Pancreas (tissue), 10 donors: Measurements from ENCODE around the gene DUOXA2. TPM values are rescaled to one million over a fixed set of nuclear protein-coding genes. Genes with fewer than 3 reads are reported as not detected.
"Not testable (repeated sequence)": the region's sequence is repeated elsewhere in the genome, so short reads cannot be mapped to it uniquely, and the experiment has no call there.

Experiments used
- ATAC-seq, 4 donors: fragments of 200-7000 bp; cut with Tn5 transposase; one replicate each; pipeline versions ENCODE4 v1.8.0 to v1.9.1; 2020; ENCODE audit warnings: mild to moderate bottlenecking in 4 of 4, moderate library complexity in 4 of 4
- DNase-seq, 6 donors: peaks; one replicate each; pipeline ENCODE4 v3.0.0-alpha.2; 2020
- FAIRE-seq: peaks from 2 replicates; lab custom pipeline; 2012; peaks lifted over from hg19 to GRCh38; lab: Jason Lieb, UNC
- H3K27ac ChIP-seq, 4 donors: fragments of 200-600 bp; sonication (generic); 1 replicate in 3 of 4; 2 replicates in 1 of 4; pipeline versions ENCODE4 v1.5.0 to v1.8.0; 2020
- H3K27me3 ChIP-seq, 4 donors: fragments of 200-600 bp; one replicate each; pipeline ENCODE4 v1.8.0; 2021
- H3K36me3 ChIP-seq, 3 donors: fragments of 200-600 bp; sonication (generic) in 1 of 3; one replicate each; pipeline versions ENCODE4 v1.5.0 to v1.8.0; 2020 to 2021
- H3K4me1 ChIP-seq, 3 donors: fragments of 200-600 bp; one replicate each; pipeline ENCODE4 v1.8.0; 2021
- H3K4me3 ChIP-seq, 4 donors: fragments of 200-600 bp; sonication (generic) in 2 of 4; one replicate each; pipeline versions ENCODE4 v1.5.0 to v1.8.0; 2020 to 2021
- H3K9me3 ChIP-seq, 4 donors: fragments of 200-600 bp; one replicate each; pipeline ENCODE4 v1.8.0; 2021
- WGBS, 2 donors: extraction: QIAGEN DNeasy Blood & Tissue Kit; methylation state at CpG; one replicate each; pipeline ENCODE4 v1.1.7; 2013; 5-methylcytosine and 5-hydroxymethylcytosine counted together
- intact Hi-C, 3 donors: fragments of 100-400 bp; cut with DNase I; formaldehyde crosslinking; loops; one replicate each; pipeline versions ENCODE4 v1.11.1 to v1.14.2; 2022
- polyA plus RNA-seq, 2 donors: library from polyadenylated mRNA; stranded (reverse); fragments of 200-250 nt; gene quantifications; one replicate each; pipeline ENCODE4 v1.2.3, GENCODE V29; 2013
- total RNA-seq, 6 donors: library from RNA; stranded (reverse); fragmentation: NEBNext Ultra II Directional in 4 of 6; extraction: Animal tissue kit (Norgen Biotek cat#: 25700) in 4 of 6; gene quantifications; one replicate each; pipeline versions ENCODE4 v1.2.1 to v1.2.4, GENCODE V29; 2021 to 2023
- TF ChIP-seq, protein P1 (sequence below), 4 donors: fragments of 200-600 bp; sonication (generic) in 3 of 4; IDR thresholded peaks; one replicate each; pipeline versions ENCODE4 v1.5.0 to v1.8.0; 2021; ENCODE audit warnings: antibody characterized with exemption in 4 of 4
- donor health status: healthy with polysubstance abuse.
- donor health status: DM: no; HTN: no; CAD: no; lungs with moderate emphysema.
- donor health status: DM: no; HTN: no; CAD: no.
- donor health status: control.
- donor health status: control.
- donor health status: Bipolar disorder and iron deficiency.
- donor health status: DM: yes; HTN: yes; CAD: no.
- donor health status: DM: no; HTN: no; CAD: no.
- donor health status: DM: no; HTN: no; CAD: no.
- donor health status: DM: yes; HTN: yes; CAD: no.

DUOXA2 gene
- total and polyA plus RNA-seq, 8 donors = 0.16 to 17.0 (median 0.43) TPM; not detected in 3

- 83 to 91% methylated on average over 5 of the region's 5 CpGs for WGBS, 2 donors
- Histone ChIP-seq H3K9me3 (no peaks in the 10 kb centered on the region), H3K4me3 (no peak overlapping the region), H3K36me3 (no peaks in the 10 kb centered on the region), H3K27ac (no peak overlapping the region), H3K4me1 (no peaks in the 10 kb centered on the region), H3K27me3 (no peaks in the 10 kb centered on the region)
- FAIRE-seq (no peak), ATAC-seq (no peak), DNase-seq (peak in 1 of 6 donors; percentile 31)
- TF ChIP-seq, protein P1, sequence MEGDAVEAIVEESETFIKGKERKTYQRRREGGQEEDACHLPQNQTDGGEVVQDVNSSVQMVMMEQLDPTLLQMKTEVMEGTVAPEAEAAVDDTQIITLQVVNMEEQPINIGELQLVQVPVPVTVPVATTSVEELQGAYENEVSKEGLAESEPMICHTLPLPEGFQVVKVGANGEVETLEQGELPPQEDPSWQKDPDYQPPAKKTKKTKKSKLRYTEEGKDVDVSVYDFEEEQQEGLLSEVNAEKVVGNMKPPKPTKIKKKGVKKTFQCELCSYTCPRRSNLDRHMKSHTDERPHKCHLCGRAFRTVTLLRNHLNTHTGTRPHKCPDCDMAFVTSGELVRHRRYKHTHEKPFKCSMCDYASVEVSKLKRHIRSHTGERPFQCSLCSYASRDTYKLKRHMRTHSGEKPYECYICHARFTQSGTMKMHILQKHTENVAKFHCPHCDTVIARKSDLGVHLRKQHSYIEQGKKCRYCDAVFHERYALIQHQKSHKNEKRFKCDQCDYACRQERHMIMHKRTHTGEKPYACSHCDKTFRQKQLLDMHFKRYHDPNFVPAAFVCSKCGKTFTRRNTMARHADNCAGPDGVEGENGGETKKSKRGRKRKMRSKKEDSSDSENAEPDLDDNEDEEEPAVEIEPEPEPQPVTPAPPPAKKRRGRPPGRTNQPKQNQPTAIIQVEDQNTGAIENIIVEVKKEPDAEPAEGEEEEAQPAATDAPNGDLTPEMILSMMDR (IDR thresholded peaks at IDR 0.05) = no peak
- intact Hi-C loops = no loop called here
These were observed 19.4 kb downstream of the DUOXA2 start for GRCh38 chr15:45133561-45133920.

DNA sequence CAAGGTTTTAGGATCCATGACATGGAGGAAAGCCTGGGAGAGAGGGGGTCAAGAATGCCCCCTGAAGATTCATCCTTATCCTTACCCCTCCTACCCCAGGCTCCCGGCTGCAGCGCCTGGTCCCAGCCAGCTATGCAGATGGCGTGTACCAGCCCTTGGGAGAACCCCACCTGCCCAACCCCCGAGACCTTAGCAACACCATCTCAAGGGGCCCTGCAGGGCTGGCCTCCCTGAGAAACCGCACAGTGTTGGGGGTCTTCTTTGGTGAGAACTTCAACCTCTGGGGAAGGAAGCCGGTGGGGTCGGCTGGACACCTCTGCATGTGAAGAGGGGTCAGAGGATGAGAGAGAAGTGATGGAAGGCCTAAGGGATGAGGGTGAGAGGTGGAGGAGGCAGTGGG lies 19.9 kb downstream of the DUOXA2 start:
- Histone ChIP-seq H3K4me3 (no peak overlapping the region), H3K4me1 (no peaks in the 10 kb centered on the region), H3K36me3 (no peaks in the 10 kb centered on the region), H3K27me3 (no peaks in the 10 kb centered on the region), H3K27ac (no peak overlapping the region), H3K9me3 (no peaks in the 10 kb centered on the region)
- DNase-seq = peak in 1 of 6 donors; percentile 50
- 91 to 97% methylated on average over 7 of the region's 7 CpGs for whole genome bisulfite sequencing, 2 donors
- no peak for FAIRE-seq
- intact Hi-C loops = no loop called here
- ATAC-seq = no peak
- TF ChIP-seq, protein P1 (IDR thresholded peaks at IDR 0.05) = no peak

- H3K27me3 ChIP-seq = no peaks in the 10 kb centered on the region
- H3K36me3 ChIP-seq = no peaks in the 10 kb centered on the region
- ATAC-seq = peak; percentile 75 to 90 (median 86)
- 10% methylated on average over 44 to 57 of the region's 57 CpGs for WGBS, 2 donors
- H3K9me3 ChIP-seq = no peaks in the 10 kb centered on the region
- no peak for FAIRE-seq
- H3K27ac ChIP-seq = no peak overlapping the region
- TF ChIP-seq, protein P1 (IDR thresholded peaks at IDR 0.05) = no peak
- peak overlapping the region in 2 of 4 donors; percentile 21 to 28 for H3K4me3 ChIP-seq
- intact Hi-C loops = no loop called here
- peak in 5 of 6 donors; percentile 37 to 81 (median 59) for DNase-seq
- no peaks in the 10 kb centered on the region for H3K4me1 ChIP-seq
These were observed 20.8 kb downstream of the DUOXA2 start for GRCh38 chr15:45134682-45135604.

DNA sequence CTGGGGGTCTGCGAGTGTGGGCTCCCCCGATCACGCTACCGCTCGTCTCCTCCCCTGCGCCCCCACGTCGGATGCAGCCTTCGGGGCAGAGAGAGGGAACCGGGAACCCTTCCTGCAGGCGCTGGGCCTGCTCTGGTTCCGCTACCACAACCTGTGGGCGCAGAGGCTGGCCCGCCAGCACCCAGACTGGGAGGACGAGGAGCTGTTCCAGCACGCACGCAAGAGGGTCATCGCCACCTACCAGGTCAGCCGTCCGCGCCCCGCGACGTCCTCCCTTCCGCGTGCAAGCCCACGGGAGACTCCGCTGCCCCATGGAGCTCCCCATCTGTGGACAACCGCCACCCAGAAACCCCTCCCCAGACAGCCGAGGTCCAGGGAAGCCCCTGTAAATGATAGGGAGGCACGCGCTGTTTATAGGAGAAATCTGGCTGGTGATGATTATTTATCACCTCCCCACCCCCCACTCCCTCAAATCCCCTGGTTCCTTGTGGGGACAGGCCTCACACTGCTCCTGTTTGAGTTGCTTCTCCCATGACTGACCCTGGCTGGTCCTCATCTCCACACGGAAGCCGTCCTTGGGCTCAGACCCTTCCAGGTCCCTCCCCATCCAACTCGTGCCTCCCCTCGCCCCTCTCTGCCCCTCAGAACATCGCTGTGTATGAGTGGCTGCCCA lies 21.7 kb downstream of the DUOXA2 start:
- H3K4me3 ChIP-seq = peak overlapping the region in 1 of 4 donors; percentile 28
- H3K27me3 ChIP-seq, DNase-seq, H3K9me3 ChIP-seq, H3K27ac ChIP-seq, intact Hi-C loops, FAIRE-seq, H3K36me3 ChIP-seq, H3K4me1 ChIP-seq: not testable (repeated sequence)
- 22% methylated on average over 8 to 11 of the region's 37 CpGs for WGBS, 2 donors
- ATAC-seq = peak; percentile 10 to 28 (median 20)

DNA sequence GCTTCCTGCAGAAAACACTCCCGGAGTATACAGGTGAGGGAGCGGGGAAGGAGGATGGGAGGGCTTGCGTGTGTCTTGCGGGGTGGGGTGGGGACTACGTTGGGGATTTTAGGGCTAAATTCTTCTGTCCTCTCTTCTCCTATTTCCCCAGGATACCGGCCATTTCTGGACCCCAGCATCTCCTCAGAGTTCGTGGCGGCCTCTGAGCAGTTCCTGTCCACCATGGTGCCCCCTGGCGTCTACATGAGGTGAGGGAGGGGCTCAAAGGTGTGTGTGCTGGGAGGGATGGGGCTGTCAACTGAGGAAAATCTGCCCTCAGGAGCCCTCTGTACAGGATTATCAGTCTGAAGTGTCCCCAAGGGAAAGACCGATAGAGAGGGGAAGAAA lies 22.2 kb downstream of the DUOXA2 start:
- H3K27ac ChIP-seq = no peak overlapping the region
- no peak overlapping the region for H3K4me3 ChIP-seq
- no peaks in the 10 kb centered on the region for H3K9me3 ChIP-seq
- no peaks in the 10 kb centered on the region for H3K4me1 ChIP-seq
- H3K27me3 ChIP-seq = no peaks in the 10 kb centered on the region
- intact Hi-C loops = no loop called here
- FAIRE-seq = no peak
- 25 to 26% methylated on average over 10 of the region's 10 CpGs for WGBS, 2 donors
- H3K36me3 ChIP-seq = no peaks in the 10 kb centered on the region
- no peak for DNase-seq
- TF ChIP-seq, protein P1 (IDR thresholded peaks at IDR 0.05) = no peak
- peak in 2 of 4 donors; percentile 4 to 17 for ATAC-seq
